Measurements from ENCODE around the gene IRX4. TPM values are rescaled to one million over a fixed set of nuclear protein-coding genes. Genes with fewer than 3 reads are reported as not detected.

Gene IRX4
- total and polyA plus RNA-seq, 2 of the 4 experiments (the other 2 are of a cell fraction), result not detected

DNA sequence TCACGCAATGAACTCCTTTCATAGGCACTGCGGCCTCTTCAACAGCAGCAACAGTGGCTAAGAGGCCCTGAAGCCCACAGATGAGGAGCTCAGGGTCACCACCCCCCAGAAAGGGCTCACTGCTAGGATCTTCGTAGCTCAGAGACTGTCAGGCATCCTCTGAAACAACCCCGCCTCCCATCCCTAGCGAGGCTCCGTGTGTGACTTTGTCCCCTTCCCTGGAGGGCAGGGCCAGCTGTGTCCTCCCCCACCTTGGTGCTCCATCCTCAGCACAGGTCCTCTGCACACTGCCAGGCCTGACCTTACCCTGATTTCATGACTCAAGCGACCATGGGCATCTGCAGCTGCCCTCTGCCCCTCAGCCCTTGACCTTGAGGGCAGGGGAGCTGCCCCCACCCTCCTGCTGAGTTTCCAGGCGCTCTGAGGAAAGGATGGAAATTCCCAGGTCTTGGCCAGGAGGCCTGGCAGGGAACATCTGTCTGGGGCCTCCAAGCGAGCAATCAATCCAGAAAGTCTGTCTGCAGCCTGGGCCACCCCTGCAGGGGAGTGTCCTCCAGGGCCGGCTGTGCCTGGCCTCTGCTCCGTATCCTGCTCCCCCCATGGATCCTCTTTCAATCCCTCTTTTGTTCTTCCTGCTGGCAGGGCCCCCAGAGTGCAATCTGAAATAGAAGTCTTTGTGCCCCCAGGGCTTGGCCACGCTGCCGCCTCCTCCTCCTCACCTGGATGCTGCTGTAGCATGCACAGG lies 6.8 kb upstream of the IRX4 start:
- no TSS peak for BruUV-seq (replicated peaks)
- H2AFZ ChIP-seq (replicated peaks; ENCODE audit: low read length, poor library complexity), result no peak overlapping the region
- H2BK5ac ChIP-seq (ENCODE audit: low read depth, low read length, poor library complexity, severe bottlenecking), result no peak overlapping the region
- no peak for ATAC-seq (ENCODE audit: low read depth)
- H3K9me3 ChIP-seq (ENCODE audit: control insufficient read depth, insufficient read depth, low read length), result no peaks in the 10 kb centered on the region
- no peak overlapping the region for H2AK9ac ChIP-seq (replicated peaks; ENCODE audit: low read depth, low read length, poor library complexity)
- intact Hi-C loops (cut with micrococcal nuclease) (no loop called here), in situ Hi-C loops (cut with MboI; ENCODE audit: low sequenced_read_pairs) (no loop called here), dilution Hi-C loops (cut with HindIII; ENCODE audit: low sequenced_read_pairs, unreplicated experiment) (no loop called here)
- H2BK15ac ChIP-seq (ENCODE audit: low read depth, low read length), result no peak overlapping the region
- H4K8ac ChIP-seq (ENCODE audit: low read depth in 2 of 2, low read length in 2 of 2), result no peak overlapping the region
- H3K27me3 ChIP-seq (ENCODE audit: control insufficient read depth, insufficient read depth, low read length), result peaks cover 66% of the 10 kb centered on the region
- H3K36me3 ChIP-seq (ENCODE audit: control insufficient read depth, insufficient read depth, low read length), result no peaks in the 10 kb centered on the region
- H2AK5ac ChIP-seq (ENCODE audit: low read depth, low read length), result no peak overlapping the region
- H2BK20ac ChIP-seq (ENCODE audit: low read depth, low read length), result no peak overlapping the region
- H2BK120ac ChIP-seq (ENCODE audit: low read depth, low read length), result no peak overlapping the region
- TF ChIP-seq MAZ (IDR thresholded peaks at IDR 0.05; ENCODE audit: borderline replicate concordance, low read depth, low read length), result no peak
- TF ChIP-seq, protein P1, sequence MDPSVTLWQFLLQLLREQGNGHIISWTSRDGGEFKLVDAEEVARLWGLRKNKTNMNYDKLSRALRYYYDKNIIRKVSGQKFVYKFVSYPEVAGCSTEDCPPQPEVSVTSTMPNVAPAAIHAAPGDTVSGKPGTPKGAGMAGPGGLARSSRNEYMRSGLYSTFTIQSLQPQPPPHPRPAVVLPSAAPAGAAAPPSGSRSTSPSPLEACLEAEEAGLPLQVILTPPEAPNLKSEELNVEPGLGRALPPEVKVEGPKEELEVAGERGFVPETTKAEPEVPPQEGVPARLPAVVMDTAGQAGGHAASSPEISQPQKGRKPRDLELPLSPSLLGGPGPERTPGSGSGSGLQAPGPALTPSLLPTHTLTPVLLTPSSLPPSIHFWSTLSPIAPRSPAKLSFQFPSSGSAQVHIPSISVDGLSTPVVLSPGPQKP (IDR thresholded peaks at IDR 0.05; ENCODE audit: borderline replicate concordance, low read depth, low read length), result no peak
- TF ChIP-seq MAFK (IDR thresholded peaks at IDR 0.05; ENCODE audit: low read depth, low read length), result no peak
- no peak for TF ChIP-seq POLR2A (IDR thresholded peaks at IDR 0.05; ENCODE audit: low read depth, low read length)
- TF ChIP-seq MXI1 (IDR thresholded peaks at IDR 0.05; ENCODE audit: borderline replicate concordance, low read depth, low read length), result no peak
- H4K5ac ChIP-seq (ENCODE audit: low read depth, low read length), result no peak overlapping the region
- no peak for DNase-seq
- H3K4ac ChIP-seq (ENCODE audit: low read depth, low read length), result no peak overlapping the region
- ChIA-PET CTCF (no interaction called here), POLR2A (ENCODE audit: unreplicated experiment) (no interaction called here)
- no peak overlapping the region for H3K18ac ChIP-seq (ENCODE audit: low read depth, low read length)
- no peaks in the 10 kb centered on the region for H4K20me1 ChIP-seq (ENCODE audit: insufficient read depth, low read length)
- H3K56ac ChIP-seq (ENCODE audit: extremely low read depth, insufficient read depth, low read length), result no peak overlapping the region
- H3K4me2 ChIP-seq (ENCODE audit: low read depth, low read length), result no peak overlapping the region
- H3K9ac ChIP-seq (ENCODE audit: low read depth, low read length), result no peak overlapping the region
- H3K14ac ChIP-seq (replicated peaks; ENCODE audit: low read depth, low read length), result no peak overlapping the region
- no peak overlapping the region for H4K91ac ChIP-seq (ENCODE audit: insufficient read depth, low read depth, low read length)
- no peaks in the 10 kb centered on the region for H3K4me1 ChIP-seq (ENCODE audit: control insufficient read depth, insufficient read depth, low read length)
- H3K9me1 ChIP-seq (ENCODE audit: insufficient read depth, low read length), result no peaks in the 10 kb centered on the region
- H3K23ac ChIP-seq (ENCODE audit: low read depth, low read length), result no peak overlapping the region
- H3K27ac ChIP-seq (ENCODE audit: insufficient read depth, low read length), result no peak overlapping the region
- no peaks in the 10 kb centered on the region for H3K79me1 ChIP-seq (ENCODE audit: low read depth in 1 of 2, low read length in 2 of 2)
- 51% methylated on average over 6 of the region's 13 CpGs; no CpG with 5 or more reads in 1 of the 2 experiments for WGBS, 2 experiments (ENCODE audit: extremely low coverage in 2 of 2, insufficient read length in 1 of 2)
- H3K4me3 ChIP-seq (ENCODE audit: insufficient read depth, low read depth, low read length), result no peak overlapping the region
